CD8-positive, alpha-beta memory T cell (primary cell): ENCODE measurements around the gene COX4I1. TPM values are rescaled to one million over a fixed set of nuclear protein-coding genes. Genes with fewer than 3 reads are reported as not detected.

Experiments
- CTCF ChIA-PET: fragments of 350-600 bp; sonication (Branson Sonifier 250); formaldehyde crosslinking; loops from one replicate; lab custom pipeline; 2021; ENCODE audit warnings: antibody characterized with exemption; lab: Charles Lee
- POLR2A ChIA-PET: fragments of 350-600 bp; sonication (Branson Sonifier 250); formaldehyde crosslinking; loops from one replicate; lab custom pipeline; 2021; ENCODE audit warnings: antibody characterized with exemption; lab: Charles Lee
- DNase-seq, 5 donors: peaks; one replicate each; pipeline versions ENCODE4 v3.0.0 to v3.0.0-alpha.2; 2020 to 2022; ENCODE audit warnings: mixed read lengths in 1 of 5
- H3K27ac ChIP-seq: one replicate; pipeline ENCODE4 v1.7.0; 2013; ENCODE audit warnings: low read depth, mild to moderate bottlenecking, low read length, moderate library complexity
- H3K27me3 ChIP-seq: 2 replicates; pipeline ENCODE4 v1.7.0; 2013; ENCODE audit warnings: low read length, mild to moderate bottlenecking; ENCODE audit not compliant: insufficient read depth, poor library complexity, severe bottlenecking
- H3K36me3 ChIP-seq: 2 replicates; pipeline ENCODE4 v1.7.0; 2013; ENCODE audit warnings: mild to moderate bottlenecking, low read length, moderate library complexity; ENCODE audit not compliant: insufficient read depth
- H3K4me1 ChIP-seq: 2 replicates; pipeline ENCODE4 v1.7.0; 2013; ENCODE audit warnings: mild to moderate bottlenecking, low read length, moderate library complexity; ENCODE audit not compliant: insufficient read depth
- H3K4me3 ChIP-seq: 2 replicates; pipeline ENCODE4 v1.7.0; 2013; ENCODE audit warnings: mild to moderate bottlenecking, low read length
- H3K9me3 ChIP-seq: 2 replicates; pipeline ENCODE4 v1.7.0; 2013; ENCODE audit warnings: mild to moderate bottlenecking, low read length
- H3K27ac Mint-ChIP-seq, 8 donors: one replicate each; pipeline ENCODE4 v1.8.0; 2020 to 2021; ENCODE audit warnings: mixed read lengths in 8 of 8, mild to moderate bottlenecking in 6 of 8, inconsistent platforms in 3 of 8, moderate library complexity in 3 of 8
- H3K27me3 Mint-ChIP-seq, 2 donors: one replicate each; pipeline ENCODE4 v1.8.0; 2020 to 2021; ENCODE audit warnings: mixed read lengths in 2 of 2, mild to moderate bottlenecking in 1 of 2, moderate library complexity in 1 of 2
- H3K36me3 Mint-ChIP-seq, 3 donors: one replicate each; pipeline ENCODE4 v1.8.0; 2020 to 2021; ENCODE audit warnings: mixed read lengths in 3 of 3, inconsistent platforms in 1 of 3, mild to moderate bottlenecking in 1 of 3
- H3K4me1 Mint-ChIP-seq, 3 donors: one replicate each; pipeline ENCODE4 v1.8.0; 2020 to 2021; ENCODE audit warnings: mixed read lengths in 3 of 3, inconsistent platforms in 1 of 3, mild to moderate bottlenecking in 1 of 3
- H3K4me3 Mint-ChIP-seq, 7 donors: one replicate each; pipeline ENCODE4 v1.8.0; 2020 to 2021; ENCODE audit warnings: mixed read lengths in 7 of 7, mild to moderate bottlenecking in 6 of 7, moderate library complexity in 4 of 7, inconsistent platforms in 2 of 7
- H3K9me3 Mint-ChIP-seq, 5 donors: one replicate each; pipeline ENCODE4 v1.8.0; 2020 to 2022; ENCODE audit warnings: mixed read lengths in 5 of 5, mild to moderate bottlenecking in 3 of 5, moderate library complexity in 2 of 5, inconsistent platforms in 1 of 5
- polyA plus RNA-seq: library from polyadenylated mRNA; unstranded; fragments of 300-500 nt; fragmentation: Illumina TruSeq; gene quantifications from one replicate; pipeline ENCODE4 v1.2.3, GENCODE V29; 2021
- total RNA-seq, 2 experiments: library from RNA; stranded (reverse); gene quantifications; one replicate each; pipeline ENCODE4 v1.2.3, GENCODE V29; 2021

The COX4I1 gene
- total and polyA plus RNA-seq, 3 experiments from 2014 or later: 449 to 951 (median 470) TPM

GRCh38 chr16:85822145-85822544 is 22.6 kb downstream of the COX4I1 start:
- Mint-ChIP-seq H3K4me1 (peaks cover 0 to 12% (median 8%) of the 10 kb centered on the region in 3 donors), H3K27ac (no peak overlapping the region), H3K9me3 (no peaks in the 10 kb centered on the region), H3K27me3 (peaks cover 6 to 10% of the 10 kb centered on the region in 2 donors), H3K4me3 (no peak overlapping the region), H3K36me3 (no peaks in the 10 kb centered on the region)
- CTCF ChIA-PET: interaction anchor here (0.6 to 9.3 kb wide), 35 partner anchors 8 to 378 kb away, joined by 3 to 307 read pairs (median 4); partner anchors contain the start of gene IRF8
- Histone ChIP-seq H3K9me3 (no peaks in the 10 kb centered on the region), H3K27me3 (no peaks in the 10 kb centered on the region), H3K27ac (no peak overlapping the region), H3K36me3 (no peaks in the 10 kb centered on the region), H3K4me3 (no peak overlapping the region), H3K4me1 (peaks cover 5% of the 10 kb centered on the region)
- POLR2A ChIA-PET: interaction anchor here (1.2 kb wide), 1 partner anchor 165 kb away, joined by 3 read pairs; no protein-coding TSS in a partner anchor
- DNase-seq: no peak

- H3K4me1 Mint-ChIP-seq: peaks cover under 1 to 12% (median 8%) of the 10 kb centered on the region in 3 donors
- no peak overlapping the region for H3K4me3 Mint-ChIP-seq
- Histone ChIP-seq H3K36me3 (no peaks in the 10 kb centered on the region), H3K27ac (no peak overlapping the region), H3K9me3 (no peaks in the 10 kb centered on the region), H3K4me1 (peaks cover 5% of the 10 kb centered on the region), H3K4me3 (no peak overlapping the region), H3K27me3 (no peaks in the 10 kb centered on the region)
- H3K9me3 Mint-ChIP-seq: no peaks in the 10 kb centered on the region
- ChIA-PET CTCF (interaction anchor here (9.3 kb wide), 1 partner anchor 164 kb away, joined by 307 read pairs; no protein-coding TSS in a partner anchor), POLR2A (no interaction called here)
- H3K27ac Mint-ChIP-seq: no peak overlapping the region
- H3K36me3 Mint-ChIP-seq: no peaks in the 10 kb centered on the region
- peak in 1 of 5 donors; percentile 8 for DNase-seq
- peaks cover 6% of the 10 kb centered on the region in 2 donors for H3K27me3 Mint-ChIP-seq
Observed at GRCh38 chr16:85823328-85823920, 23.9 kb downstream of the COX4I1 start.

- no peak overlapping the region for H3K27ac ChIP-seq
- ChIA-PET POLR2A (no interaction called here), CTCF (interaction anchor here (9.3 kb wide), 1 partner anchor 163 kb away, joined by 307 read pairs; no protein-coding TSS in a partner anchor)
- Mint-ChIP-seq H3K27ac (no peak overlapping the region), H3K4me1 (peaks cover 10 to 16% (median 11%) of the 10 kb centered on the region in 3 donors), H3K27me3 (peaks cover 6% of the 10 kb centered on the region in 2 donors), H3K36me3 (no peaks in the 10 kb centered on the region), H3K4me3 (no peak overlapping the region), H3K9me3 (peaks cover 0 to 3% (median 0%) of the 10 kb centered on the region in 5 donors)
- H3K9me3 ChIP-seq: no peaks in the 10 kb centered on the region
- no peaks in the 10 kb centered on the region for H3K27me3 ChIP-seq
- H3K36me3 ChIP-seq: no peaks in the 10 kb centered on the region
- H3K4me3 ChIP-seq: no peak overlapping the region
- peaks cover 1% of the 10 kb centered on the region for H3K4me1 ChIP-seq
- DNase-seq: peak in 1 of 5 donors; percentile 18
Observed at GRCh38 chr16:85824161-85825135, 25.0 kb downstream of the COX4I1 start.

- Histone ChIP-seq H3K27ac (no peak overlapping the region), H3K9me3 (no peaks in the 10 kb centered on the region), H3K36me3 (no peaks in the 10 kb centered on the region), H3K4me3 (no peak overlapping the region), H3K4me1 (peaks cover 9% of the 10 kb centered on the region), H3K27me3 (no peaks in the 10 kb centered on the region)
- peaks cover 0 to 3% (median 0%) of the 10 kb centered on the region in 5 donors for H3K9me3 Mint-ChIP-seq
- no peak overlapping the region for H3K27ac Mint-ChIP-seq
- ChIA-PET CTCF (no interaction called here), POLR2A (no interaction called here)
- peak overlapping the region in 1 of 7 donors; percentile 61 for H3K4me3 Mint-ChIP-seq
- no peak for DNase-seq
- no peaks in the 10 kb centered on the region for H3K36me3 Mint-ChIP-seq
- peaks cover 7 to 9% of the 10 kb centered on the region in 2 donors for H3K27me3 Mint-ChIP-seq
- peaks cover 12 to 18% (median 13%) of the 10 kb centered on the region in 3 donors for H3K4me1 Mint-ChIP-seq
Observed at GRCh38 chr16:85825326-85825725, 25.8 kb downstream of the COX4I1 start.

- Mint-ChIP-seq H3K36me3 (peaks cover 0 to 4% (median 0%) of the 10 kb centered on the region in 3 donors), H3K27ac (no peak overlapping the region), H3K9me3 (peaks cover 0 to 3% (median 0%) of the 10 kb centered on the region in 5 donors), H3K4me1 (peaks cover 10 to 13% (median 12%) of the 10 kb centered on the region in 3 donors), H3K4me3 (no peak overlapping the region), H3K27me3 (peaks cover 9 to 22% of the 10 kb centered on the region in 2 donors)
- H3K27ac ChIP-seq: no peak overlapping the region
- POLR2A ChIA-PET: no interaction called here
- peaks cover 9% of the 10 kb centered on the region for H3K4me1 ChIP-seq
- no peaks in the 10 kb centered on the region for H3K9me3 ChIP-seq
- H3K27me3 ChIP-seq: no peaks in the 10 kb centered on the region
- H3K4me3 ChIP-seq: no peak overlapping the region
- no peak for DNase-seq
- CTCF ChIA-PET: no interaction called here
- no peaks in the 10 kb centered on the region for H3K36me3 ChIP-seq
Observed at GRCh38 chr16:85826686-85827247, 27.3 kb downstream of the COX4I1 start.

GRCh38 chr16:85828166-85828565 is 28.7 kb downstream of the COX4I1 start:
- Mint-ChIP-seq H3K36me3 (peaks cover 0 to 9% (median 0%) of the 10 kb centered on the region in 3 donors), H3K27ac (no peak overlapping the region), H3K4me1 (peaks cover 10 to 13% (median 12%) of the 10 kb centered on the region in 3 donors), H3K27me3 (peaks cover 13 to 32% of the 10 kb centered on the region in 2 donors), H3K9me3 (peaks cover 0 to 3% (median 0%) of the 10 kb centered on the region in 5 donors), H3K4me3 (no peak overlapping the region)
- Histone ChIP-seq H3K4me1 (peaks cover 9% of the 10 kb centered on the region), H3K27me3 (no peaks in the 10 kb centered on the region), H3K9me3 (no peaks in the 10 kb centered on the region), H3K36me3 (no peaks in the 10 kb centered on the region), H3K27ac (no peak overlapping the region), H3K4me3 (no peak overlapping the region)
- ChIA-PET POLR2A (no interaction called here), CTCF (no interaction called here)
- no peak for DNase-seq

GRCh38 chr16:85829171-85829719 is 29.8 kb downstream of the COX4I1 start:
- H3K4me3 Mint-ChIP-seq: peak overlapping the region in 5 of 7 donors; percentile 50 to 83 (median 62)
- H3K36me3 Mint-ChIP-seq: peaks cover 0 to 9% (median 0%) of the 10 kb centered on the region in 3 donors
- Histone ChIP-seq H3K27ac (no peak overlapping the region), H3K4me1 (peaks cover 9% of the 10 kb centered on the region), H3K36me3 (no peaks in the 10 kb centered on the region), H3K4me3 (no peak overlapping the region), H3K27me3 (no peaks in the 10 kb centered on the region), H3K9me3 (no peaks in the 10 kb centered on the region)
- peaks cover 13 to 32% of the 10 kb centered on the region in 2 donors for H3K27me3 Mint-ChIP-seq
- DNase-seq: peak in 1 of 5 donors; percentile 18
- peaks cover 0 to 3% (median 0%) of the 10 kb centered on the region in 5 donors for H3K9me3 Mint-ChIP-seq
- ChIA-PET POLR2A (no interaction called here), CTCF (interaction anchor here (1.9 to 2.1 kb wide), 2 partner anchors 8 to 10 kb away, joined by 4 to 6 read pairs; no protein-coding TSS in a partner anchor)
- H3K4me1 Mint-ChIP-seq: peaks cover 10 to 13% (median 12%) of the 10 kb centered on the region in 3 donors
- peak overlapping the region in 4 of 8 donors; percentile 45 to 93 (median 78) for H3K27ac Mint-ChIP-seq
